ENCODE data around the gene ANKRD29.
A peak's percentile ranks its signal among the peaks of the same experiment; 100 is the strongest.
"Not testable (repeated sequence)": the region's sequence is repeated elsewhere in the genome, so short reads cannot be mapped to it uniquely, and the experiment has no call there.

The ANKRD29 gene

DNA sequence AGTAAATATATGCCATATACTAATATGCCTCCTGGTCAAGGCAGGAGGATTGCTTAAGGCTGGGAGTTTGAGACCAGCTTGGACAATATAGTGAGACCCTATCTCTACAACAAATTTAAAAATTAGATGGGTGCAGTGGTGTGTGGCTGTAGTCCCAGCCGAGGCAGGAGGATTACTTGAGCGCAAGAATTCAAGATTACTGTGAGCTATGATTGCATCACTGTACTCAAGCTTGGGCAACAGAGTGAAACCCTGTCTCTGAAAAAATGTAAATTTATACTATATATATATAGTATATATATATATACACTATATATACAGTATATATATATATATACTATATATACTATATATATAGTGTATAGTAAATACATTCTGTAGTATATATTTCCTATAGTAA is 46.5 kb downstream of the ANKRD29 start:
- no peak for DNase-seq (ENCODE audit: low read depth in 3 of 3, low spot score in 1 of 3)

DNA sequence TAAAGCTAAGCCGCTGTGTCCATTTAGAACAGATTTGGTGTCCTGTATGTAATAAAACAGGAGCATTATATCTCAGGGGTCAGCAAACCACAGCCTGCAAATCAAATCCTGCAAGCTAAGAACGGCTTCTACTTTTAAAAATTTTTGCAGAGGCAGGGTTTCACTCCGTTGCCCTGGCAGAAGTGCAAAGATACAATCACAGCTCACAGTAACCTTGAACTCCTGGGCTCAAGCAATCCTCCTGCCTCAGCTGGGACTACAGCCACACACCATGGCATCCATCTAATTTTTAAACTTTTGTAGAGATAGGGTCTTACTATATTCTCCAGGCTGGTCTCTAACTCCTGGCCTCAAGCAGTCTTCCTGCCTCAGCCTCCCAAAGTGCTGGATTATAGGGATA is 47.8 kb downstream of the ANKRD29 start:
- no peak for DNase-seq (ENCODE audit: low read depth in 3 of 3, low spot score in 1 of 3)

DNA sequence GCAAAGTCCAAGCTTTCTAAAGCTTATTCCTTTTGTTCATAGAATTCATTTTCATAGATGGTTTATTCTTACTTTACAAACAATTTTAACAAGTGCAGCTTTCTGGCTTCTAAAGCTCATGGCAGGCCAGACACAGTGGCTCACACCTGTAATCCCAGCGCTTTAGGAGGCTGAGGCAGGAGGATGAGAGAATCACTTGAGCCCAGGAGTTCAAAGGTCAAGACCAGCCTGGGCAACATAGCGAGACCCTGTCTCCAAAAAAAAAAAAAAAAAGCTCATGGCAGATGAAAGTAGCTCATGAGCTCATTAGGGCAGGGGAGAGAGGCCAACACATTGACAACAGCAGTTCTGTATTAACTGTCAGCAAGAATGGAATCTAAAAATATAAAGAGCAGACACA is 48.3 kb downstream of the ANKRD29 start:
- no peak for DNase-seq (ENCODE audit: low read depth in 3 of 3, low spot score in 1 of 3)

DNA sequence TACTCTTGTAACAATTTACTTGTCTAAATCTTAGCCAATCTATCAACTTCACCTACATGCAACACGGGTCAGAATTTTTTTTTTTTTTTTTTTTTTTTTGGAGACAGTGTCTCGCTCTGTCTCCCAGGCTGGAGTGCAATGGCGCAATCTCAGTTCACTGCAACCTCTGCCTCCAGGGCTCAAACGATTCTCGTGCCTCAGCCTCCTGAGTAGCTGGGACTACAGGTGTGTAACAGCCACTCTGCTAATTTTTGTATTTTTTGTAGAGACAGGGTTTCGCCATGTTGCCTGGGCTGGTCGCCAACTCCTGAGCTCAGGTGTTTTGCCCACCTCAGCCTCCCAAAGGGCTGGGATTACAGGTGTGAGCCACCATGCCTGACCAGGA is 49.6 kb downstream of the ANKRD29 start:
- not testable (repeated sequence) for DNase-seq (ENCODE audit: low read depth in 3 of 3, low spot score in 1 of 3)

DNA sequence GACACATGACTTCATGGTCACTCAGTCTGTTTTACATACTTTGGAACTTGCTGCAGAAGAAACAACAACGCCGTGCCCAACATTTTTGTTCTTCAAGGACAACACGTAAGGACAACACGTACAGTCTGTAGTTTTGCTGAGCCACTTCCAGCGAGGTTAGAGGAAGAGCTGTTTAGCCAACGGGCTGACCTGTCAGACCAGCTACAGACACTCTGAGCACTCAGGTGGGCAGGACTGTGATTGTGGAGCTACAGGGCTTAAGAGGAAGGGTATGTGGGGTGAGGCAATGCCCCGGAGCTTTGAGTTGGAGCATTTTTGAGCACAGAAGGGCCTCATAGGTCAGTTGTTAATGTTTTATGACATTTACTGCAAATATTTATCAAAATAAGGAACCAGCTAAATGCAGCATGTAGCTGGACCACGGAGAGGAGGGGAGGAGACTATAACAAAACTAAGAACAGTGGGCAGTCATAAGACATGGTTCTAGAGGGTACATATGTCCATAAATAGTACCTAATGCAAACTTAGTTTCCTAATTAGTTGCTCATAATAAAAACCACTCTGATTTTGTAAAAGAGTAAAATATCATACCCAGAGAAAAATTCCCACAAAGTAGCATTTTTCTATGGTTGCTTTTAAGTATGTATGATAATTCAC is 50.1 kb downstream of the ANKRD29 start:
- DNase-seq (ENCODE audit: low read depth in 3 of 3, low spot score in 1 of 3), result no peak

DNA sequence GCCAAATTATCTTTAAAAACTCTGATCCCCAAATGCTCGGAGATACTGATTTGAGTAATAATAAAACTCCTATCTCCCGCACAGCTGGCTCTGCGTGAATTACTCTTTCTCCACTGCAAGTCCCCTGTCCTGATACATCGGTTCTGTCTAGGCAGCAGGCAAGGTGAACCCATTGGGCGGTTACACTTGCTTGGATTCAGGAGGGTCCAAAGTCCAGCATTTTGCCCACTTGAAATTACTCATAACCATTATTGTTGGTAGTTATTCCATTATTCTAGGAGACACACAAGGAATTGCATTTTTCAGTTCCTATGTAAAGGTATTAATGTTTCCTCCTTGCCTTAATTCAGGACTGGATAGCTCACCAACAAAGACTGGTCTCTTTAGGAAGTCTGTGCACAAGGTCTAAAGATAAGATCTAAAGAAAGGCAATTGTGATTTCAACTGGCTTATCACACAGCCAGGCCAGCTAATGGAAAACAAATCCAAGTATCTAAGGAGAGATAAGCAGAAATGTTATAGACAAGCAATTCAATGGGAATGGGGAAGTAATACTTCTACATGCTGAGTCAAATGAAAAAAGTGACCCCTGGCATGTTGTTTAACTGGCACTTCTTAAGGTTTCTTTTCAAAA is 53.2 kb downstream of the ANKRD29 start:
- no peak for DNase-seq (ENCODE audit: low read depth in 3 of 3, low spot score in 1 of 3)

DNA sequence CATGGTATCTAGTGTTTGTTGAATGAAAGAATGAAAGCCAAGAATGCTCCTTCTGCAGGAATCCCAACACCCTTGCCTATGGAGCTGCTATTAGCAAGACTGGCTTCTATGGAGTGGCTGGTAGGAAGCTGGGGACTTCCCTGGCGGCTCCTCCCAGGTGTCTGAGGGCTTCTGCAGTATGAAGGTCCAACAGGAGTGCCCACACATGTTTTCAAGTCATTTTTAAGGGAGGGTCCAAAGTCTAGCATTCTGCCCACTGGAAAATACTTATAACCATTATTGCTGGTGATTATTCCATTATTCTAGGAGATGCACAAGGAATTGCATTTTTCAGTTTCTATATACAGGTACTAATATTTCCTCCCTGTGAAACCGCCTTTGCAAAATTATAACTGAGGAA is 54.5 kb downstream of the ANKRD29 start:
- DNase-seq (ENCODE audit: low read depth in 3 of 3, low spot score in 1 of 3), result no peak

DNA sequence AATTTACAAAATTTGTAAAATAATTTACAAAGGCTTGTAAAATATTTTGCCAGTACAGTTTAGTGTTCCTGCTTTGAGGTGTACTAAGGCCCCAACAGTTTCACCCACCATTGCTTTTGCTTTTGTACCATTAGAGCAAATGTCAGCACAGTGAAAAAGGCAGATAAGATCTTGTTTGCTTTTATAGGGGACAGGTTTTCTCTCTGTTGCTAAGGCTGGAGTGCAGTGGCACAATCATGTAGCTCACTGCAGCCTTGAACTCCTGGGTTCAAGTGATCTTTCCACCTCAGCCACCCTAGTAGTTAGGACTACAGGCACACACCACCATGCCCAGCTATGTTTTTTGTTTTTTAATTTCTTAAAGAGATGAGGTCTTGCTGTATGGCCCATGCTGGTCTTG is 56.8 kb downstream of the ANKRD29 start:
- no peak for DNase-seq (ENCODE audit: low read depth in 3 of 3, low spot score in 1 of 3)

DNA sequence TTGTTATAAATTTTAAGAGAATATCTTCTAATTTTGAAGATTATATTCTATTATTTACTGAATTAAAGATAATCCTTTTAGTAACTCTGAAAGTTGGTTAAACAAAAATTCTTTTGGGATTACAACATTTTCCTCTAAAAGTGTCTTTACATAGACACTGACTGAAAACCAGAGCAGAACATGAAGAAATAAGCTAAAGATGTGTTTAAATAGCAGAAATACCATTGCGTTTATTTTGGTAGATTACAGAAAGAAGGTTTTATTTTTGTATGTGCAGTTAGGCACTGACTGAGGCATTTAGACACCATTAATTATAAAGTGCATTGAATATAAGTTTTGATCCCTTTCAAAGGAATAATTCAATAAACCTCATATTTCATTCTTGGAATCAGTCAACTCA is 62.9 kb downstream of the ANKRD29 start:
- DNase-seq (ENCODE audit: low read depth in 3 of 3, low spot score in 1 of 3), result no peak

DNA sequence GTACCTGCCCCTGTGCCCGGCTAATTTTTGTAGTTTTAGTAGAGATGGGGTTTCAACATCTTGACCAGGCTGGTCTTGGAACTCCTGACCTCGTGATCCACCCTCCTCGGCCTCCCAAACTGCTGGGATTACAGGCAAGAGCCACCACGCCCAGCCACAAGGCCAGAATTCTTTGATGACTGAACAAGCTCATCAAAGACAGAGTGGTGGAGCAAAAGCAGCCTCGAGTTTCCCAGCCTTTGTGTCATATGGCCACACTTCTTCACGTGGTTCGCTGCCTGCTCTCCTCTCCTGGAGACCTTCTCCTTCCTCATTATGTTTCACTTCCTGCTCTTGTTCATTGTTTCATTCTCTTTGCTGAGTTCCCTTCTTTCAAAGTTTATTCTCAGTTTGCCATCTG is 66.5 kb downstream of the ANKRD29 start:
- no peak for DNase-seq (ENCODE audit: low read depth in 3 of 3, low spot score in 1 of 3)

DNA sequence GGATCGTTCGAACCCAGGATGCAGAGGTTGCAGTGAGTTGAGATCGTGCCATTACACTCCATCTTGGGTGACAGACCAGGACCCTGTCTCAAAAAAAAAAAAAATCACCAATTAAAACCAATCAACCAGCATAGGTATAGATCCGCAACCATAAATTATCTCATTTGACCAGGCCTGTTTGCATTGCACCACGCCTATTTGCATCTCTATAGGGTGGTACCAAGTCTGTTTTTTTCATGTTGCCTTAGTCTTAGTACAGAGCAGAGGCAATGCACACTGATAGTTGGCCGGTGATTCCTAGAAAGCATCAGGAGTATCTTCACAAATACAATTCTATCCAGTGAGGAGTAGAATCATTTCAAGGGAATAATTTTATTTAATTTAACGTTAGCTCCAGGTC is 67.1 kb downstream of the ANKRD29 start:
- no peak for DNase-seq (ENCODE audit: low read depth in 3 of 3, low spot score in 1 of 3)

DNA sequence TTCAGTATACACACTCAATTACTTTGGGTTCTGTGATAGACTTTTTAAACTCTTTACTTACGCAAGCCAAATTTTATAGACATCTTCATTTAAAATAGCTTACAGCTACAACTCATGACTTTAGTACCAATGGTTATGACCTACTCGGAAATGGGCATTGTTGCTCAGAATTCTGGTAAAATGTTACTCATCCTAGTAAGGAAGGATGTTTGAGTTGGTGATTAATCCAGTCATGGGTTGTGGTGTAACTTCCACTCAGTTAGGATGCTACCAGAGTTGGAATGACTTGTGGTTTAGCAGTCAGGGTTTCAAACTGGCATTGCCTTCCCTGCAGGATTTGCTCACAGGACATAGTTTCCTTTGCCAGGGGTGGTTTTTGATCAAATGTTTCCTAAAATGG is 69.0 kb downstream of the ANKRD29 start:
- no peak for DNase-seq (ENCODE audit: low read depth in 3 of 3, low spot score in 1 of 3)

DNA sequence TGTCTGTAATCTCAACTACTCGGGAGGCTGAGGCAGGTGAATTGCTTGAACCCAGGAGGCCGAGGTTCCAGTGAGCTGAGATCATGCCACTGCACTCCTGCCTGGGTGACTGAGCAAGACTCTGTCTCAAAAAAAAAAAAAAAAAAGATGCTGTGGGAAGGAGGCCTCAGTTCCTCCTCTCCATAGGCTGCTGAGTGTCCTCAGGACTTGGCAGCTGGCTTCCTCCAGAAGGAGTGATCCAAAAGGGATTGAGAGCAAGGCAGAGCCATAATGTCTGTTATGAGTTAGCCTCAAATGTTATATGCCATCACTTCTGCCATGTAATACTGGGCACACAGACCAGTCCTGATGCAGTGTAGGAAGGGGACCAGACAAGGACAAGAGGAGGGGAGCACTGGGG is 69.8 kb downstream of the ANKRD29 start:
- DNase-seq (ENCODE audit: low read depth in 3 of 3, low spot score in 1 of 3), result no peak

DNA sequence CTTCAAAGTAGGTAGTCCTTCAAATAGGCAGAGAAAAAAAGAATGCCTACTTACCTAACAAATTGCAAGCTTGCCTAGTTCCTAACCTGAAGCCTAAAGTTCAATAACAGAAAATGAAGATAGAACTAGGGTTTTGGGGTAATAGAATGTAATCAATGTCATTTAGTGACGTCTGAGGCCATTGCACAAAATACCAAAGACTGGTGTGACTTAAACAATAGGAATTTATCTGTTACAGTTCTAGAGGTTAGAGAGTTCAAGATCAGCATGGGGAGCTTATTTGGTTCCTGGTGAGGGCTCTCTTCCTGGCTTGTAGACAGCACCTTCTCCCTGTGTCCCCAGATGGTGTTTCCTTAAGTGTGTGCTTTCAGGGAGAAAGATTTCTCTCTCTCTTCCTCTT is 71.7 kb downstream of the ANKRD29 start:
- DNase-seq (ENCODE audit: low read depth in 3 of 3, low spot score in 1 of 3), result no peak

DNA sequence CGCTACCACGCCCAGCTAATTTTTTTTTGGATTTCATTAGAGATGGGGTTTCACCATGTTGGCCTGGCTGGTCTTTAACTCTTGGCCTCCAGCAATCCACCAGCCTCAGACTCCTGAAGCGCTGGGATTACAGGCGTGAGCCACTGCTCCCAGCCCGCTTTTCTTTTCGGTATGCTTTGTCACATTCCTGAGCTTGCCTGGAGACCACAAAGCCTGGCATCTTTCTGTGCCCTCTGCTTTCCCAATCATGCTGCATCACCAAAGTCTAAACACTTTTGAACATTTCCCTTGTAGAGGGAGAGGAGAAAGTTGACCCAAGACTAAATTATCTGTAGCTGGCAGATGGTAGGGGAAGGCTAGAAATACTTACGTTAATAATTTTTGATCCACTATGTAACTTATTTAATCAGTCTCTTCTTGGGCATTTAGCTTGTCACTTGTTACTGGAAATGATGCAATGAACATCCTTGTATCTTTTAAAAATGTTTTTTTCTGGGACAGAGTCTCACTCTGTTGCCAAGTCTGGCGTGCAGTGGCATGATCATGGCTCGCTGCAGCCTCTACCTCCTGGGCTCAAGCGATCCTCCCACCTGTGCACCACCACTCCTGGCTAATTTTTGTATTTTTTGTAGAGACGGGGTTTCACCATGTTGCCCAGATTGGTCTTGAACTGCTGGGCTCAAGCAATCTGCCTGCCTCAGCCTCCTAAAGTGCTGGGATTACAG is 73.7 kb downstream of the ANKRD29 start:
- no peak for DNase-seq (ENCODE audit: low read depth in 3 of 3, low spot score in 1 of 3)

DNA sequence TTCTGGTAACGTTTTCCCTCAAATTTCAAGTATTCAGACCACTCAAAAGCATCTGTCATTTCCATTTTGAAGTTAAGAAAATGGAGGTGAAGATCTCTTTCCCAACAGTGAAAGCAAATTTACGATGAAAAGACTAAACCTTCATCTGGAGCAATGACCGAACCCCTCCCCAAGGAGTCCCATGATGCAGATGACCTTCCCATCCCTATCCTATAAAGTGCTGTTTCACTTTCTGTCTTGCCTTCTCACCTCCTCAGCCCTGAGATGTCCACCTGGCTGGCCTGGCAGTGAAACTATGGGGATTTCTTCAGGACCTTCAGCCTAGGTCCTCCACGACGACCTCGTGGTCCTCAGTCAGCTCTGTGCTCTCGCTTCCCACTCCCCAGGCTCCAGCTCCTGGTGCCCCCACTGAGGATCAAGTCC is 75.5 kb downstream of the ANKRD29 start:
- DNase-seq (ENCODE audit: low read depth in 3 of 3, low spot score in 1 of 3), result no peak

DNA sequence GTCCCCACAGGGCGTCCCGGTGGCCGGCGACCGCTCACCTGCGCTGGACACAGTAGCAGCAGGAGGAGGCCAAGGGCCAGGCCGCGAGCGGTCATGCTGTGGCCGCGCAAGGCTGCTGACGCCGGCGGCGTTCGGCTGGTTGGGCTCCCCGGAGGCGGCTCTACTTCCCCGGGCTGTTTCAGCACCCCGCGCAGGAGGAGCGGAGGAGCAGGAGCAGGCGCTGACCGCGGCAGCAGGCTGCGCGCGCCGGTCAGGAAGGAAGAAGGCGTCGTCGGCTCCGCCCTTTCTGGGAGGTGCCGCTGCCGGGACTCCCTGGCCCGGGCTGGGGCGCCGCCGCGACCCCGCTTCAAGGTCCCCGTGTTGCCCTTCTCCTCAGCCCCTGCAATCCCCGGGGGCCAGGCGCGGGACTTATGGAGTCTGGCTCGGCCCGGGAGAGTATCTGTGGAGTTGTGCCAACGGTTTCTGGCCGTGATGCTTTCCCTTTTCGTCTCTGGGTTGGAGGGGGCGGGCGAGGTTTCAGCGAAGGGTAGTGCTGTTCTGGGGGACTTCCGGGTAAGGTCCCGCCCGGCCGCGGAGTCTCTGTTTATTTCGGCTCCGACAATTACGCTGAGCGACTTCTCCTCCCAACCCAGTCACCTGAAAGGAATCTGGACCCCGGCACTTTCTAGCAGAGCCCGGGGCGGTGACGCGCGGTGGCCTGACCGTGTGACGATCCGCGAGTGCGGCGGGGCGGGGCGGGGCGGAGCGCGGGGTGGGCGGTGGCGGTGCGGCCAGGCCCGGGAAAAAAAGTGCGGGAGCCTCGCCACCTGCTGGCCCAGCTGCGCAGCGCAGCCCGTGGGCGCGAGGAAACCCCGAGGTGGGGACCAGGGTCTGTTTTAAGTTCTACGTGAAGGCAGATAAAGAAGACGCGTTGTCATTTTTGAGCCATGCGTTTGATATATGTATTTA is 76.2 kb downstream of the ANKRD29 start, which contains the start of gene NPC1:
TSS of gene NPC1 (minus strand) at position 258 of the 948 bp plus-strand sequence. CDS start at position 95, 163 bp downstream.
- peak; percentile 77 to 88 (median 84) for DNase-seq (ENCODE audit: low read depth in 3 of 3, low spot score in 1 of 3)

DNA sequence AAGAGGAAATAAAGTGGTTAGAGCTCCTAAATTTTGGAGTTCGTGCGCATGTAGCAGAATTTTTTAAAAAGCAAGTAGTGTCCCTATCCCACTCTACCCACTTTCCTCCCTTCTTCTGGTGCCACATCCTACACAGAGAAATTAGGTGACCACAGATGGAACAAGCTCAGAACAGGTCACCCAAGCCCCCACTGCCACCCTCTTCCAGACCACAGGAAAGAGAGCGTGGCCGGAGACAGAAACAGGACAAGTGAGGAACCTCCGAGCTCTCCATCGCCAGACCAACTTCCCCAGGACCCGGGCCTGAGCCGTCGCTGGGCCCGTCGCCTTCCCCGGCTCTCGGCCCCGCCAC is 76.8 kb downstream of the ANKRD29 start:
- DNase-seq (ENCODE audit: low read depth in 3 of 3, low spot score in 1 of 3), result no peak

DNA sequence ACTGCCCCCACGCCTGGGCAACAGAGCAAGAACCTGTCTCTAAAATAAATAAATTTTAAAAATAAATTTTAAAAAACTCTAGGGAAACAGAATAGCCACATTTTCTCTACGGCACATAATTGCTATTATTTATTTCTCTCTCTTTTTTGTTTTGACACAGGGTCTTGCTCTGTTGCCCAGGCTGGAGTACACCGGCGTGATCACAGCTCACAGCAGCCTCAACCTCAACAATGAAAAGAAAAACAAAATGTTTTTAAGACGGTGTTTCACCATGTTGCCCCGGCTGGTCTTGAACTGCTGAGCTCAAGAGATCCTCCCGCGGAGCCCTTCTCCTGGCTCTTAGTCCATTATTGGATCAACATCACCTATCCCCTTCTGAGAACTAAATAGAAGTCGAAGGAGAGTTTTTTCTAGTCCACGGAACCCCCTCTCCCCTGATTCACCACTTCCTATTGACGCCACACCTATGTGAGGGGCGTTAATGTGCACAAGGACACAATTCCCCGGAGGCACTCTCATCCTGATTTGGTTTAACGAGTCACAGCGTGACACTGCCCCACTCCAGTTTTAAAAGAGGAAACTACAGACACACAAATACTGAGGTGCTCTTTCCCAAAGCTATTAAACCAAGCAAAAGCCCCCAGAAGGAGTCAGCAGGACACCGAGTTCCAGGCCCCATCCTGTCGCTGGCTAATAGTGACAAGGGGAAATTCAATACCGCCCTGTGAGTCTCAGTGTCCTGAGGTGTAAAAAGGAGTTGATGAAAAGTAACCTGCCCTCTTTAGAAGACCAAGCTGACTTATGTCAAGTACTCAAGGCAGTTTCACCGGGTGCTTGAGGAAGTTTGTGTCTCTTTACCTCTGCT is 77.5 kb downstream of the ANKRD29 start:
- no peak for DNase-seq (ENCODE audit: low read depth in 3 of 3, low spot score in 1 of 3)
